OCI-LY1 (cell line): ENCODE results near the gene ARHGAP35.
"Not testable (repeated sequence)": the region's sequence is repeated elsewhere in the genome, so short reads cannot be mapped to it uniquely, and the experiment has no call there.

Experiments used
- H2AFZ ChIP-seq: fragments of 200-600 bp; sonication (generic), shearing (Covaris generic); 2 replicates; pipeline ENCODE4 v1.6.0; 2014; ENCODE audit warnings: antibody characterized with exemption, mild to moderate bottlenecking, low read length
- H3F3A ChIP-seq: fragments of 200-600 bp; sonication (generic), shearing (Covaris generic); 2 replicates; pipeline ENCODE4 v1.6.0; 2014; ENCODE audit warnings: mild to moderate bottlenecking, antibody characterized with exemption, low read length, moderate library complexity; ENCODE audit not compliant: insufficient read depth
- H3K27ac ChIP-seq: fragments of 200-600 bp; sonication (generic); 2 replicates; pipeline ENCODE4 v1.5.1; 2014; ENCODE audit warnings: low read length, mixed run types, mild to moderate bottlenecking, low read depth; ENCODE audit not compliant: poor library complexity, severe bottlenecking
- H3K27me3 ChIP-seq: fragments of 200-600 bp; sonication (generic); 2 replicates; pipeline ENCODE4 v1.6.0; 2014; ENCODE audit warnings: antibody characterized with exemption, mild to moderate bottlenecking, low read length, moderate library complexity; ENCODE audit not compliant: insufficient read depth
- H3K36me3 ChIP-seq: fragments of 200-600 bp; sonication (generic); 2 replicates; pipeline ENCODE4 v1.6.1; 2014; ENCODE audit warnings: mild to moderate bottlenecking, antibody characterized with exemption, low read length, moderate library complexity, mixed read lengths; ENCODE audit not compliant: insufficient read depth
- H3K4me1 ChIP-seq: fragments of 200-600 bp; sonication (generic); 2 replicates; pipeline ENCODE4 v1.5.1; 2014; ENCODE audit warnings: mild to moderate bottlenecking, low read length, moderate library complexity; ENCODE audit not compliant: insufficient read depth, severe bottlenecking
- H3K4me2 ChIP-seq: fragments of 200-600 bp; sonication (generic), shearing (Covaris generic); 2 replicates; pipeline ENCODE4 v1.6.1; 2014; ENCODE audit warnings: low read length
- H3K4me3 ChIP-seq: fragments of 200-600 bp; sonication (generic); 2 replicates; pipeline ENCODE4 v1.5.1; 2014; ENCODE audit warnings: low read length, low read depth, mild to moderate bottlenecking, mixed read lengths; ENCODE audit not compliant: poor library complexity, severe bottlenecking
- H3K79me2 ChIP-seq: fragments of 200-600 bp; shearing (Covaris generic); 2 replicates; pipeline ENCODE4 v1.6.1; 2016; ENCODE audit warnings: mixed run types, low read length, mixed read lengths; ENCODE audit not compliant: insufficient read depth
- H3K9ac ChIP-seq: fragments of 200-600 bp; sonication (generic), shearing (Covaris generic); 2 replicates; pipeline ENCODE4 v1.6.1; 2014; ENCODE audit warnings: mild to moderate bottlenecking, low read length, mixed read lengths
- H3K9me2 ChIP-seq: fragments of 200-600 bp; sonication (generic), shearing (Covaris generic); 2 replicates; pipeline ENCODE4 v1.6.1; 2014; ENCODE audit warnings: low read depth, mild to moderate bottlenecking, low read length, mixed read lengths
- H3K9me3 ChIP-seq: fragments of 200-600 bp; shearing (Covaris generic); 2 replicates; pipeline ENCODE4 v1.6.1; 2014; ENCODE audit warnings: low read length, mixed read lengths
- H4K20me1 ChIP-seq: fragments of 200-600 bp; sonication (generic), shearing (Covaris generic); 2 replicates; pipeline ENCODE4 v1.6.0; 2016; ENCODE audit warnings: mild to moderate bottlenecking, low read length; ENCODE audit not compliant: insufficient read depth
- CTCF ChIP-seq: fragments of 200-600 bp; sonication (generic), shearing (Covaris generic); IDR thresholded peaks from 2 replicates; pipeline ENCODE4 v1.5.1; 2017; ENCODE audit warnings: mild to moderate bottlenecking, antibody characterized with exemption, low read length, moderate library complexity, mixed read lengths
- EZH2 ChIP-seq: fragments of 200-600 bp; sonication (generic), shearing (Covaris generic); IDR thresholded peaks from 2 replicates; pipeline ENCODE4 v1.8.0; 2017; ENCODE audit warnings: borderline replicate concordance, mixed run types, mild to moderate bottlenecking, antibody characterized with exemption, low read length, moderate library complexity, mixed read lengths

The ARHGAP35 gene

GRCh38 chr19:46852830-46853229 is 8.0 kb upstream of the ARHGAP35 start:
- Histone ChIP-seq H3K9ac (no peak overlapping the region), H3K27me3 (no peaks in the 10 kb centered on the region), H4K20me1 (no peaks in the 10 kb centered on the region), H3F3A (no peaks in the 10 kb centered on the region), H3K79me2 (no peaks in the 10 kb centered on the region), H3K9me2 (no peaks in the 10 kb centered on the region), H3K4me3 (no peak overlapping the region), H3K4me1 (peaks cover 22% of the 10 kb centered on the region), H3K4me2 (no peak overlapping the region), H3K9me3 (no peaks in the 10 kb centered on the region), H3K27ac (no peak overlapping the region), H2AFZ (no peak overlapping the region), H3K36me3 (peaks cover under 1% of the 10 kb centered on the region; the same call in 1 of the 2 replicates)
- no peak for TF ChIP-seq EZH2
- TF ChIP-seq CTCF: no peak

- not testable (repeated sequence) for H3K27ac ChIP-seq, H3K9me2 ChIP-seq, H4K20me1 ChIP-seq, H3K9ac ChIP-seq, H3F3A ChIP-seq, H3K36me3 ChIP-seq, H3K9me3 ChIP-seq, H3K79me2 ChIP-seq, H2AFZ ChIP-seq, H3K4me3 ChIP-seq, H3K4me2 ChIP-seq, H3K27me3 ChIP-seq
- H3K4me1 ChIP-seq: peaks cover 22% of the 10 kb centered on the region
These were observed 6.1 kb upstream of the ARHGAP35 start for GRCh38 chr19:46854698-46855097.

GRCh38 chr19:46856062-46857022 is 4.5 kb upstream of the ARHGAP35 start:
- no peak for TF ChIP-seq EZH2
- peak; percentile 96 for TF ChIP-seq CTCF

More at GRCh38 chr19:46856062-46857022, 4.5 kb upstream of the ARHGAP35 start:
- Histone ChIP-seq H3K9me3 (no peaks in the 10 kb centered on the region), H2AFZ (peak overlapping the region; percentile 27; the same call in 1 of the 2 replicates), H4K20me1 (no peaks in the 10 kb centered on the region), H3F3A (no peaks in the 10 kb centered on the region), H3K27ac (no peak overlapping the region), H3K4me3 (peak overlapping the region; percentile 51), H3K36me3 (no peaks in the 10 kb centered on the region), H3K9me2 (no peaks in the 10 kb centered on the region), H3K27me3 (no peaks in the 10 kb centered on the region), H3K9ac (peak overlapping the region; percentile 54; the same call in 1 of the 2 replicates), H3K4me2 (peak overlapping the region; percentile 73), H3K4me1 (peaks cover 20% of the 10 kb centered on the region), H3K79me2 (peaks cover under 1% of the 10 kb centered on the region; the same call in 1 of the 2 replicates)
